ENCODE data around the gene FBXO15. TPM values are rescaled to one million over a fixed set of nuclear protein-coding genes. Genes with fewer than 3 reads are reported as not detected.
A peak's percentile ranks its signal among the peaks of the same experiment; 100 is the strongest.

Gene FBXO15
- polyA plus RNA-seq, 1 donor from 2014 or later = 6.1 TPM

DNA sequence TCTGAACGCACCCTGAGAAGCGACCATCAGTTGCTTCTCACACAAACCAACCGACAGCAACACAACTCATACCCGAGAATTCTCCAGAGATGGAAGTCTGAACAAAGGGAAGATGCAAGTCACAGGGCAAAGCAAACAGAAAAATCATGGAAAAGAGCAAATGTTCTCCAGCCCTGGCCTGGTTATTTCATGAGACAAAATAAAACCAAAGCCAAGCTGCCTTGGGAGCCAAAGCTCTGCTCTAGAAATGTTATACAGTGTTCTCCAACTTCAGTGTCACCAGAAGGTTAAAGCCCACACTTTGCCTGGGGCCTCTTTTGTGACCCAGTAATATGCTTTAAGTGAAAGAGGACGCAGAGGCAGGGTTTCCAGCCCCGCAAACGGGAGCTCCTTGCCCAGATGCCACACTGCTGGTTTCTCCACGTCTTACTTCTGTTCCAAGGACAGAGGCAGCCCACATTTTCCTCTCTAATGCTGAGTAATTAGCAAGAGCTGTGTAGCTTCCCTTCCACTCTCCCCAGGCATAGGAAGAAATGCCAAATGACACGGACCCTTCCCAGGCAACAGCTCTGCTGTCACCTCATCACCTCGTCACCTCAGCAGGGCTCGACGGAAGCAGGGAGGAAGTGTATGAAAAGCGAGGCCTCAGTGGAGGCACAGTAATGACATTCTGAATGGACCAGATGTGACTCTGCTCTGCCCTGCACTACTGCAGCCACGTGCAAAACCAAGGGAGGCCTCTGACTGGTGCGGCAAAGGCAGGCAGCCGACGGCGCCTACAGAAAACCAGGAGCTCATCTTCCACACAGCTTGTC is 64.7 kb downstream of the FBXO15 start:
- no peaks in the 10 kb centered on the region for H3K27me3 ChIP-seq (ENCODE audit: insufficient read depth, low read depth, low read length)
- no peaks in the 10 kb centered on the region for H3F3A ChIP-seq (ENCODE audit: insufficient read depth, low read length, poor library complexity, severe bottlenecking)
- TF ChIP-seq SMC3 (conservative IDR thresholded peaks at IDR 0.05; ENCODE audit: poor library complexity) (no peak), RAD21 (conservative IDR thresholded peaks at IDR 0.05) (no peak), MXI1 (conservative IDR thresholded peaks at IDR 0.05; ENCODE audit: poor library complexity, severe bottlenecking) (no peak), TAF1 (IDR thresholded peaks at IDR 0.05; ENCODE audit: low read depth) (no peak), EP300 (conservative IDR thresholded peaks at IDR 0.05; ENCODE audit: poor library complexity, severe bottlenecking) (no peak), POLR2AphosphoS5 (IDR thresholded peaks at IDR 0.05) (no peak), EZH2 (IDR thresholded peaks at IDR 0.05; ENCODE audit: borderline replicate concordance, insufficient read depth, low read length, poor library complexity, severe bottlenecking) (no peak)
- TF ChIP-seq, protein P1, sequence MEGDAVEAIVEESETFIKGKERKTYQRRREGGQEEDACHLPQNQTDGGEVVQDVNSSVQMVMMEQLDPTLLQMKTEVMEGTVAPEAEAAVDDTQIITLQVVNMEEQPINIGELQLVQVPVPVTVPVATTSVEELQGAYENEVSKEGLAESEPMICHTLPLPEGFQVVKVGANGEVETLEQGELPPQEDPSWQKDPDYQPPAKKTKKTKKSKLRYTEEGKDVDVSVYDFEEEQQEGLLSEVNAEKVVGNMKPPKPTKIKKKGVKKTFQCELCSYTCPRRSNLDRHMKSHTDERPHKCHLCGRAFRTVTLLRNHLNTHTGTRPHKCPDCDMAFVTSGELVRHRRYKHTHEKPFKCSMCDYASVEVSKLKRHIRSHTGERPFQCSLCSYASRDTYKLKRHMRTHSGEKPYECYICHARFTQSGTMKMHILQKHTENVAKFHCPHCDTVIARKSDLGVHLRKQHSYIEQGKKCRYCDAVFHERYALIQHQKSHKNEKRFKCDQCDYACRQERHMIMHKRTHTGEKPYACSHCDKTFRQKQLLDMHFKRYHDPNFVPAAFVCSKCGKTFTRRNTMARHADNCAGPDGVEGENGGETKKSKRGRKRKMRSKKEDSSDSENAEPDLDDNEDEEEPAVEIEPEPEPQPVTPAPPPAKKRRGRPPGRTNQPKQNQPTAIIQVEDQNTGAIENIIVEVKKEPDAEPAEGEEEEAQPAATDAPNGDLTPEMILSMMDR (IDR thresholded peaks at IDR 0.05; ENCODE audit: poor library complexity, severe bottlenecking) = no peak
- TF ChIP-seq, protein P2, sequence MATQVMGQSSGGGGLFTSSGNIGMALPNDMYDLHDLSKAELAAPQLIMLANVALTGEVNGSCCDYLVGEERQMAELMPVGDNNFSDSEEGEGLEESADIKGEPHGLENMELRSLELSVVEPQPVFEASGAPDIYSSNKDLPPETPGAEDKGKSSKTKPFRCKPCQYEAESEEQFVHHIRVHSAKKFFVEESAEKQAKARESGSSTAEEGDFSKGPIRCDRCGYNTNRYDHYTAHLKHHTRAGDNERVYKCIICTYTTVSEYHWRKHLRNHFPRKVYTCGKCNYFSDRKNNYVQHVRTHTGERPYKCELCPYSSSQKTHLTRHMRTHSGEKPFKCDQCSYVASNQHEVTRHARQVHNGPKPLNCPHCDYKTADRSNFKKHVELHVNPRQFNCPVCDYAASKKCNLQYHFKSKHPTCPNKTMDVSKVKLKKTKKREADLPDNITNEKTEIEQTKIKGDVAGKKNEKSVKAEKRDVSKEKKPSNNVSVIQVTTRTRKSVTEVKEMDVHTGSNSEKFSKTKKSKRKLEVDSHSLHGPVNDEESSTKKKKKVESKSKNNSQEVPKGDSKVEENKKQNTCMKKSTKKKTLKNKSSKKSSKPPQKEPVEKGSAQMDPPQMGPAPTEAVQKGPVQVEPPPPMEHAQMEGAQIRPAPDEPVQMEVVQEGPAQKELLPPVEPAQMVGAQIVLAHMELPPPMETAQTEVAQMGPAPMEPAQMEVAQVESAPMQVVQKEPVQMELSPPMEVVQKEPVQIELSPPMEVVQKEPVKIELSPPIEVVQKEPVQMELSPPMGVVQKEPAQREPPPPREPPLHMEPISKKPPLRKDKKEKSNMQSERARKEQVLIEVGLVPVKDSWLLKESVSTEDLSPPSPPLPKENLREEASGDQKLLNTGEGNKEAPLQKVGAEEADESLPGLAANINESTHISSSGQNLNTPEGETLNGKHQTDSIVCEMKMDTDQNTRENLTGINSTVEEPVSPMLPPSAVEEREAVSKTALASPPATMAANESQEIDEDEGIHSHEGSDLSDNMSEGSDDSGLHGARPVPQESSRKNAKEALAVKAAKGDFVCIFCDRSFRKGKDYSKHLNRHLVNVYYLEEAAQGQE (IDR thresholded peaks at IDR 0.05; ENCODE audit: borderline replicate concordance) = no peak
- H4K20me1 ChIP-seq (ENCODE audit: insufficient read depth) = no peaks in the 10 kb centered on the region
- H3K4me2 ChIP-seq (ENCODE audit: low read length) = peak overlapping the region; percentile 18
- no peaks in the 10 kb centered on the region for H3K9me3 ChIP-seq (ENCODE audit: low read length)
- peak overlapping the region; percentile 28 for H3K4me3 ChIP-seq (ENCODE audit: low read length)
- no peaks in the 10 kb centered on the region for H3K9me2 ChIP-seq (ENCODE audit: insufficient read depth, low read length)
- no peak overlapping the region for H2AFZ ChIP-seq (ENCODE audit: low read depth, low read length)
- H3K9ac ChIP-seq (ENCODE audit: low read length) = peak overlapping the region; percentile 19
- H3K36me3 ChIP-seq (ENCODE audit: insufficient read depth, low read length) = no peaks in the 10 kb centered on the region
- peak overlapping the region; percentile 12 for H3K27ac ChIP-seq (ENCODE audit: low read length)
- no peaks in the 10 kb centered on the region for H3K79me2 ChIP-seq (replicated peaks; ENCODE audit: insufficient read depth, low read length)

DNA sequence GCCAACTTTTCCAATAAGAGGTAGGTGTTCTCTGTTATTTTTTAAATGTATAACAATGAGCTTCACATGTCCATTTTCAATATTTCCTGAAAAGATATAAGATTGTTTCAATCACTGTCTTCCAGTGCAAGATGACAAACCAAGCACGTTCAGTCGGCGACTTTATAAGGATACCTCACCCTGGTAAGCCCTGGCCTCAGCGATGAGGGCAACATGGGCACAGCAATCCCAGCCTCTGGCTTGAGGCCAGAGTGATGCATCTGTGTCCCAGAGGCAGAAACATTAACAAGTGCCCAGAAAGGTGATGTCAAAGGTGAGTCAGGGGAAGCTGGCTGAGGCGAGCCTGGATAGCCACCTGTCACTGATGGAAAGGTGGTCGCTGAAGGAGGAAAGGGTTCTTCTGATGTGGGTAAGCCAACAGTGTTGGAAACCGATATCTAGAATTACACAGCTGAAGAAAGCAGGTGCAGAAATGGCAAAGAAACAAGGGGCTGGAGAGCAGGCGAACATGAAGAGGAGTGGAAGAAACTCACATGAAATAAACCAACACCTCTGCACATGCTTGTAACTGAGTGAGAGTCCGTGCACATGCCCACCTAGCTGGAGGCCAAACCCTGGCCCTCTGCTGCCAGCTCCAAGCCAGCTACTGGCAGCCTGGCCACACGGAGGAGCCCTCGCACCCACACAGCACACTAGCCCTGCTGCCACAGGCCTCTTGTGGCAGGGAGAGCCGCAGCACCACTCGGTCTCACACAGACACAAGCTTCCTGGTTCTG is 65.5 kb downstream of the FBXO15 start:
- Histone ChIP-seq H2AFZ (ENCODE audit: low read depth, low read length) (no peak overlapping the region), H3K27ac (ENCODE audit: low read length) (no peak overlapping the region), H3F3A (ENCODE audit: insufficient read depth, low read length, poor library complexity, severe bottlenecking) (no peaks in the 10 kb centered on the region), H3K36me3 (ENCODE audit: insufficient read depth, low read length) (no peaks in the 10 kb centered on the region), H3K79me2 (replicated peaks; ENCODE audit: insufficient read depth, low read length) (no peaks in the 10 kb centered on the region), H3K9ac (ENCODE audit: low read length) (no peak overlapping the region), H3K9me3 (ENCODE audit: low read length) (no peaks in the 10 kb centered on the region), H4K20me1 (ENCODE audit: insufficient read depth) (no peaks in the 10 kb centered on the region), H3K4me3 (ENCODE audit: low read length) (no peak overlapping the region), H3K27me3 (ENCODE audit: insufficient read depth, low read depth, low read length) (no peaks in the 10 kb centered on the region), H3K4me2 (ENCODE audit: low read length) (no peak overlapping the region), H3K9me2 (ENCODE audit: insufficient read depth, low read length) (no peaks in the 10 kb centered on the region)
- TF ChIP-seq, protein P2 (IDR thresholded peaks at IDR 0.05; ENCODE audit: borderline replicate concordance) = no peak
- TF ChIP-seq POLR2AphosphoS5 (IDR thresholded peaks at IDR 0.05) (no peak), SMC3 (conservative IDR thresholded peaks at IDR 0.05; ENCODE audit: poor library complexity) (no peak), MXI1 (conservative IDR thresholded peaks at IDR 0.05; ENCODE audit: poor library complexity, severe bottlenecking) (no peak), RAD21 (conservative IDR thresholded peaks at IDR 0.05) (no peak), EZH2 (IDR thresholded peaks at IDR 0.05; ENCODE audit: borderline replicate concordance, insufficient read depth, low read length, poor library complexity, severe bottlenecking) (no peak), TAF1 (IDR thresholded peaks at IDR 0.05; ENCODE audit: low read depth) (no peak)
- TF ChIP-seq, protein P1 (IDR thresholded peaks at IDR 0.05; ENCODE audit: poor library complexity, severe bottlenecking) = no peak

Data from neural cell (in vitro differentiated cells).